ENCODE measurements around the gene OR10K2.
"Not testable (repeated sequence)": the region's sequence is repeated elsewhere in the genome, so short reads cannot be mapped to it uniquely, and the experiment has no call there.

The OR10K2 gene, protein sequence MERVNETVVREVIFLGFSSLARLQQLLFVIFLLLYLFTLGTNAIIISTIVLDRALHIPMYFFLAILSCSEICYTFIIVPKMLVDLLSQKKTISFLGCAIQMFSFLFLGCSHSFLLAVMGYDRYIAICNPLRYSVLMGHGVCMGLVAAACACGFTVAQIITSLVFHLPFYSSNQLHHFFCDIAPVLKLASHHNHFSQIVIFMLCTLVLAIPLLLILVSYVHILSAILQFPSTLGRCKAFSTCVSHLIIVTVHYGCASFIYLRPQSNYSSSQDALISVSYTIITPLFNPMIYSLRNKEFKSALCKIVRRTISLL

DNA sequence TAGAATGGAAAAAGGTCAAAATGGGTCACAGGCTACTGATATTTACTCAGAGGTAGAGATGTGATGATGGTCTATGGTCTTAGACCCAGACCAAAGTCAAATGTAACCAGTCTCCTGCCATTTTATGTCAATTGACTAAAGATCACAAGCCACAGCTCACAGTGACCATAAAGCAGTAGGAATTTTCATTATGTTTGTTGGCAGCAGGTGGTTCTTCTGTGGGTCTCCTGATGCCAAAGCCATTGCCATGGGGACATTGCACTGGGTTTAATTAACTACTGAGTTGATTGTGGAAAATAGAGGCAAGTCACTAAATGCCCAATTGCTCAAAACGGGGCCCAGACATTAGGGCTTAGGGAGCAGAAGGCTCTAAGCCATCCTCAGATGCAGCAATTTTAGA lies at the start of gene OR10K2:
TSS of gene OR10K2 (minus strand) at position 101 of the 400 bp plus-strand sequence. CDS start 5,371 bp downstream, outside the sequence.
- no peak for DNase-seq (ENCODE audit: low spot score)

DNA sequence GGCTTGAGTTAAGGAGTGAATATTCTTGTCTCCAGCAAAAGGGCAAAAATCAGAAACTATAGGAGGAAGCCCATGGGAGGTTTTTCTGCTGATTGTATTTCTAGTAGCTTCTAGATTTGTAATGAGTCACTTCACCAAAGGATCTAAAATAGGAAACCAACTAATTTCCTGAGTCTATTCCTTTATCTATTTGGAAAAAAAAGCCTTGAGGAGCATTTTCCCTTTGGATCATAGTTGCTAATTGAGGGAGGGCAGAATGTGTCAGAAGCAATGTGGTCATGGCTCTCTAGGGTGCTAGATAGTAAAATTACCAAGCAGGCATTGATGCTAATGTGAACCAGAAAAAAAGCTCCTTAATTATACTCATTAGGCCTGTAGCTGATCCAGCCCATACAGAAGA lies 45.9 kb upstream of the OR10K2 start, which contains the start of gene OR10R2:
TSS of gene OR10R2 (plus strand) at position 301 of the 400 bp plus-strand sequence. CDS start 106 bp downstream, outside the sequence.
- DNase-seq (ENCODE audit: low spot score): no peak

DNA sequence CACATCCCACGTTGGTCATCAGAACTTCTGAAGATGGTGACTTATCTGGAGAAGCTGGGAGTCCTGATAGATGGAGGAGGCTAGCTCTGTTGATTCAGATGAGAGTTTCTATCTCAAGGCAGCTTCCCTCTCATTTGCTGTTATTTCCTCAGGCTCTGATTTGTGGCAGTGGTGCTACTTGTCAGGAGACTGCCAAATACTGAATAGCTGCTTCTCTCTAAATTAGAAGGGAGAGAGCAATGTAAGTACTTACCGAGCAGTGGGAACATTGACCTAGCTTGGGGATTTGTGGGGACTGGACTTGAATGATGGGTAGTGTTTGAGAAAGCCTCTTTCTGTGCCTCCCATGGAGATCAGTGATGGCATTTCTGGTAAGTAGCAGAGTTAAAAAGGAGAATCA lies 35.5 kb upstream of the OR10K2 start, which contains the start of gene OR10K1:
TSS of gene OR10K1 (plus strand) at position 301 of the 400 bp plus-strand sequence. CDS start 3,728 bp downstream, outside the sequence.
- no peak for DNase-seq (ENCODE audit: low spot score)

DNA sequence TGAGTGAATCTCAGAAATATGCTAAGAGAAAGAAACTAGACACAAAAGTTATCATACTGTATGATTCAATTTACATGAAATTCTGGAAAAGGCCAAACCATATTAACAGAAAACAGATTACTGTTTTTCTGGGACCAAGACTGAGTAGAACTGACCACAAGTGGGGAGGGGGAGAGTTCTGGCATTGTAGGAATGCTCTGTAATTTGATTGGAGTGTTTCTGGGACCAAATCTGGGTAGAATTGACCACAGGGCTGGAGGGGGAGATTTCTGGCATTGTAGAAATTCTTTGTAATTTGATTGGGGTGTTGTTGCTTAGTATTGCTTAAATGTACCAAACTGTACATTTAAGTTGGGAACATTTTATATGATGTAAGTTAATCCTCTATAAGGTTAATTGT lies 32.2 kb upstream of the OR10K2 start:
- DNase-seq (ENCODE audit: low spot score): no peak

DNA sequence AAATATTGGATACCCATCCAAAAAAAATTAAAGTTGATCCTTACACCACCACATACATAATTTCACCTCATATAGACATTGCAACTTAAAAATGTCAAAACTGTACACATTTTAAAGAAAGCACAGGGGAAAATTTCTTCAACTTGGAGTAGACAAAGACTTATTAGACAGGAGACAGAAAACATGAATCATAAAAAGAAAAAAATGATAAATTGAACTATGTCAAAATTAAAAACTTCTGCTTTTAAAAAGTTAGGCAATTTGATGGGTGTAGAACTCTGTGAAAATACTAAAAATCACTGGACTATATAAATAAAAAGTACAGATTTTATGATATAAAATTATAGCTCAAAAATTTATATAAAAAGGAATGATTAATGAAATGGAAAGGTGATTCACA lies 31.2 kb upstream of the OR10K2 start:
- no peak for DNase-seq (ENCODE audit: low spot score)

DNA sequence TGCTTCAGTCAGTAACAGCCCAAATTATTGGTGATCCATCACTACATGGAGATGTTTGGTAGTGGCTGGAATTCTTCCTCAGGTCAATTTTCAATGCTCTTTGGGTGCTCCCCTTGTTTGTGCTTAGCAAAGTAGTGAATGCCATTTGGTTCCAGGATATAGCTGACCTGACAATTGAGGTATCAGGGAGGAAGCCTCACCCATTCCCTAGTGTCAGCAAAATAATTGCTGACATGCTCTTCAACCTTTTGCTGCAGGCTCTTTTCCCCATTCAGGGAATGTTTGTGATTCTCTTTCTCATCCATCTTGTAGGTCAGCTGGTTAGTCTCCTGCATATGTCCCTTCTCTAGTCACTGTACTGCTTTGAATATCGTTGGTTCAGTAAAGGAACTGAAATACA lies 28.5 kb upstream of the OR10K2 start:
- no peak for DNase-seq (ENCODE audit: low spot score)

DNA sequence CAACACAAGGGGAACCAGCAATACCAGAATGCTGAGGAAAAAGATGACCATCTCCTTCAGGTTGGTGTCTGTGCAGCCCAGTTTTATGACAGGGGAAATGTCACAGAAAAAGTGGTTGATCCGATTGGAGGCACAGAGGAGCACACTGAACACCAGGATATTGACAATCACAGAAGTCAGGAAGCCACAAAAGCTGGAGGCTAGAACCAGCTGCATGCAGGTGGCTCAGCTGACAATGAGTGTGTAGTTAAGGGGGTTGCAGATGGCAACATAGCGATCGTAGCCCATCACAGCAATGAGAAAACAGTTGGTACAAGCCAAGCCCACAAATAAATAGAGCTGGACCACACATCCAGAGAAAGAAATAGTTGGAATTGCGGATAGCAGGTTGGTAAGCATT lies 19.3 kb upstream of the OR10K2 start:
- DNase-seq (ENCODE audit: low spot score): no peak

DNA sequence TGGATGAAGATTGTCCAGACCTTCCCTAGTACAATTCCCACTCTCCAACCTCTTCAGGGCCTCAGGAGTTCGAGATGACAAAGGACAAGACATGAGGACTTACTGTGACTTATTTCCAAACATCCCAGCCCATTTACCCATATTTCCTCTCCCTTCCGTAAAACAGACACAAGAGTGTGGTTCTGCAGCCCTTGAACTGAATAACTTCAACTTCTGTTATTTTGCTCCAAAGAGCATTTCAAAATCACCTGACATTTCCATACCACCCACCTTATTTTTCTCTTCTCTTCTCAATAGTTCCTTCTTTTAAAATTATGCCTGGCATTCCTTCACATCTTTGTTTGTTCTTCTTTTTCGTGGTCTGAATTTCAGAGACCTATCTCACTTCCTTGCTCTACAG lies 8.7 kb upstream of the OR10K2 start:
- no peak for DNase-seq (ENCODE audit: low spot score)

DNA sequence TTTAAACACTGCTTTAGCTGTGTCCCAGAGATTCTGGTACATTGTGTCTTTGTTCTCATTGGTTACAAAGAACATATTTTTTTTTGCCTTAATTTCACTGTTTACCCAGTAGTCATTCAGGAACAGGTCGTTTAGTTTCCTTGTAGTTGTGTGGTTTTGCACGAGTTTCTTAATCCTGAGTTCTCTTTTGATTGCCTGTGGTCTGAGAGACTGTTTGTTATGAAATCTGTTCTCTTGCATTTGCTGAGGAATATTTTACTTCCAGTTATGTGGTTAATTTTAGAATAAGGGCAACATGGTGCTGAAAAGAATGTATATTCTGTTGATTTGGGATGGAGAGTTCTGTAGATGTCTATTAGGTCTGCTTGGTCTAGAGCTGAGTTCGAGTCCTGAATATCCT lies 4.1 kb upstream of the OR10K2 start:
- not testable (repeated sequence) for DNase-seq (ENCODE audit: low spot score)

DNA sequence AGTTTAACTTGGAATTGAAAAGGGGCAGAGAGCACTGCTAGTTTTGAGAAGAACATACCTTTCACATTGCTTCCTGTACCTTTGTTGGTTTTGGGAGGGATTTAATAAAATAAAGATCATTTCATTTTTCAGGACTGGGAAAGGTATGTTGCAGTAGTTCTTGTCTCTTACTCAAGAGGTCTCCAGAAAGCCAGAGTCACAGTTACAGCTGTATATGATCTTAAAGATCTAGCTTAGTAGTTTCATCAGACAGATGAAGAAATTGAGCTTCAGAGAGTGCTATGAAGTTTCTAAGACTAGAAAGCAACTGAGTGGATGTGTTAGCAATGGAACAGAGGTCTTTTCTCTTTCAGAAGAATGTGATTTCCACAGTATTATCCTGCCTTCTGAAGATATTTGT lies 1.0 kb downstream of the OR10K2 start:
- DNase-seq (ENCODE audit: low spot score): no peak

DNA sequence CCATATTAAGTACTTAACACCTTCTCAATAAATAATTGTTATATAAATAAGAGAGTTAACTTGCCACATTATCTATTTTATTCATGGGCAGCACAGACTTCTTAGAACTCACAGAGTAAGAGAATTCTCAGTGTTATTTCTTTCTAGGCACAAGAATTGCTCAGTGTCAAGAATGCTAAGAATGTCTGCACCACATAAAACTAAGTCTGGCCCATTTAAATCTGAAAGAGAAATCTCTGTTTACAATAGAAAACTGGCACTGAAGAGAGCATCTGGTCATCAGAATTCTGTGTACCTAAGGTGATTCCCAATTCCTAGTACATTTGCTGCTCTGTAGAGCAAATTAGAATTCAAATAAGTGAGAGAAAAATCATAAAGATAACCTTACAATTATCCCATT lies 3.8 kb downstream of the OR10K2 start:
- no peak for DNase-seq (ENCODE audit: low spot score)

DNA sequence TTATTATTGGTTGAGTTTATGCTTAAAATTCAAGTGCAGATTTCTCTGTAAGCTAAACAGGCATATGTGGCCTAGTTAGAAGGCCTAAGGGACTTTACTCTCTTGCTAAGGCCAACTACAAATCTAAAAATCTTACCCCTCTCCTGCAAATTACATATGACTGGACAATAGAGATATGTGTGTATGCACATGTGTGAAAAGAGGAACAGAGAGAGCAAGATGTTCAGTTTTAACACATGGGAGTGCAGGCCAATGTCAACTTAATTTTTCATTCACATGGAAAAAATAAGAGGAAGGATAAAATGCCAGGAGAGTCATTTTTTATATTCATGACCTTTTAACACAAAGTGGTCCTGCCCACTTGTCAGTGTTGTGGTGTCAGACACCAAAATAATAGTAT lies 8.5 kb downstream of the OR10K2 start:
- DNase-seq (ENCODE audit: low spot score): no peak

DNA sequence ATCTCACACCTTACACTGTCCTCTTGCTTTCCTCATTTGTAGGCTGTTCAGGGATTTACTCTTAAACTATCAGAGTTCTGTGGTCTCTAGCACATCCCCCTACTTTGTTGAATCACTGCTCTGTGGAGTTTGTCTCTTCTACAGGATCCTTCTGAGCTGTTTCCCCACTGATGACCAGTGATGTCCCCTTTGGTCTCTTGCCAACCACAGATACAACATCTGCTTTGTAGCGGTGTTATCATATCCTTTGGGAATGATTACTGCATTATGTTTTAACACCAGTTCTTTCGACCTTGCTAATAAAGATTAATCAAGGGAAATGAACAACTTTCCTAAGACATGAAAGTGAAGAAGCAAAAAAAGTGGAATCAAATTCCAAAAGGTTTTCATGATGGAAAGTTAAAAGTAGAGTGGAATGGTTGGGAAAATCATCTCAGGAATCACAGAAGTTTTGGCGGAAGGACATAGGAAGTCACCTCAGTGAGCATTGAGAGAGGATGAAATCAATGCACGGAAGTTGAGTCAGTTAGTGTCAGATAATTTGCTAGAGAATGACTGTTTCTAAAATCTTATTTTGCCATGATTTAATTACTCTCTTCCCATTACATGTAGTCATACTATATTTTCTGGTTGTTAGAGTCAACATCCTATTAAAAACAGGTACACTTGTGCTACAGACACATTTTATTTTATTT lies 11.2 kb downstream of the OR10K2 start:
- no peak for DNase-seq (ENCODE audit: low spot score)

DNA sequence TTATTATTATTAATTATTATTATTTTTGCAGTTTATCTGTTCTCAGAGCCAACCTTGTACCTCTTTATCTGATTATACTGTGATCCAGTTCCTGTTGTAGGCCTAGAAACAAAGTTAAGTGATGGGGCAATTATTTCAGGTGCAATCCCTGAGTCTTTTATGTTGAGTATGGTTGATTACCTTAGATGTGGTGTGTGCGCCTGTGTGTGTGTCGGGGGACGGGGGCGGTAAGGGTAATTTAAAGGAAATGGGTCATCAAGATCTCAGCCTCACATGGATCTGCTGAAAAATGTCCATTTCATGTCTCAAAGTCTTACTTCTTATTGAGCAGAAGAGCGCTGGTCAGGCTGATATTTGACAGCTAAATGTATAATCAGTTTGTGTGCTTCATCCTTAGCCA lies 18.9 kb downstream of the OR10K2 start:
- DNase-seq (ENCODE audit: low spot score): no peak

DNA sequence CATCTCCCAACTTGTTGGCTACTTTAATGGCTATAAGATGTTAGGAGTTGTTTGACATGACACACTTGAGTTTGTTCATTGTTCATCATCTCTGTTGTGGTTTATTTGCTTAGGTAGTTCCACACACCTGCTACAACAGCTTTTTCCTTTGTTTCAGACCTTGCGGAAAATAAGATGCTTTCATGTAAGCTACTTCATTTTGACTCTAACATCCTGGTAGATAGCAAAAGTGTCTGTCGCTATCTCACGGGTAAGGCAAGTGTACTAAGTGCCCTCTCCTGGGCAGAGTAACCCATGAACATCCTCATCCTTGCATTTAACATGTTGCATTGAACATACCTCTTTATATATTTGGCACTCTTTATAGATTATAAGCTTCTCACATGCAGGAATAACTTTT lies 25.2 kb downstream of the OR10K2 start:
- no peak for DNase-seq (ENCODE audit: low spot score)

DNA sequence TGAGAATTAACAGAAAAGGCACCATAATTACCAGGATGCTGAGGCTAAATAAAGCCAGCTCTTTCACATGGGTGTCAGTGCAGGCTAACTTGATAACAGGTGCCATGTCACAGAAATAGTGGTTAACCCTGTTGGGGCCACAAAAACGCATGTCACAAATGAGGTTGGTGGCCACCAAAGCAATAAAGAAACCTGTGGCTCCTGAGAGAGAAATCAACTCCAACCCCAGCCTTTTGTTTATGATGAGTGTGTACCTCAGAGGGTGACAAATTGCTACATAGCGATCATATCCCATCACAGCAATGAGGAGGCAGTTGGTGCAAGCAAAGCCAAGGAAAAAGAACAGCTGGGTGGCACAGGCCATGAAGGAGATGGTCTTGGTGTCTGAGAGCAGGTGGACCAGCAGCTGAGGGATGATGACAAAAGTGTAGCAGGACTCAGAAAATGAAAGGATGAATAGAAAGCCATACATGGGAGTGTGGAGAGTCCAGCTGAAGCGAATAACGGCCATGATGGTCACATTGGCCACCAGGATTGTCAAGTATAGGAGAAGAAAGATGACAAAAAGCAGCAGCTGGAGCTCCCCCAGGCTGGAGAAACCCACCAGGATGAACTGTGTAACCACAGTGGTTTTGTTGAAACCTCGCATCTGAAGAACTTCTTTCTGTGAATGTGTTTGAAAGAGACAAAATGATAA lies 27.1 kb downstream of the OR10K2 start, which contains the start of gene OR10T2:
TSS of gene OR10T2 (minus strand) at position 649 of the 697 bp plus-strand sequence. CDS start at position 649, 0 bp downstream.
- no peak for DNase-seq (ENCODE audit: low spot score)

DNA sequence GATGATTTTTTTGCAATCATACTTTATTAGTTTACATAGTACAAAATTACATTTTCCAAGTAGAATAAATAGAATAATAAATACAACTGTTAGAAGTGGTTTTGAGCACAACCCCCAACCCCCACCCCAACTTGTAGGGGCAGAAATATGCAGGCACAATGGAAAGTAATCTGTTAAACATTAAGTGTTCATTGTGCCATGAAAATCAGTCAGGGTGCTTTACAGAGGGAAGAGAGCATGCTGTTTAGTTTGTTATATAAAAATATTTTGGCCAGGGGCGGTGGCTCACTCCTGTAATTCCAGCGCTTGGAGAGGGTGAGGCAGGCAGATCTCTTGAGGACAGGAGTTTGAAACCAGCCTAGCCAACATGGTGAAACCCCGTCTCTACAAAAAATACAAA lies 29.4 kb downstream of the OR10K2 start:
- DNase-seq (ENCODE audit: low spot score): no peak

DNA sequence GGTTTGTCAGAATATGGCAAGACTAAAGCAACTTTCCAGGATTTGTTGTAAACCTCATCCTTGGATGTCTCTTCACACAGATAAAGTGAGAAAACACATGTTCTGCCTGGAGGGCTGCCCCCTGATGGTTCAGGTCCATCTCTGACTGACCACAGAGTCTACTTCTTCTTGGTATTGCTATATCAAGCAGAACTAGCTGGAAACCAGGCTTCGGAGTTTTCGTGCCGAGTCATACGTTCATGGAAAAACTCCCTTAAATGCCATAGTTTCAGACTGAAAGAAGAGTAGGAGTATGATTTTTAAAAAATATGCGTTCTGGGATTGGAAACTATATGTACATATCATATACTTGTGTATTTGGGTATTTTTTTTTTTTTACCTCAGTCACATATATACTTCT lies 32.6 kb downstream of the OR10K2 start:
- no peak for DNase-seq (ENCODE audit: low spot score)

DNA sequence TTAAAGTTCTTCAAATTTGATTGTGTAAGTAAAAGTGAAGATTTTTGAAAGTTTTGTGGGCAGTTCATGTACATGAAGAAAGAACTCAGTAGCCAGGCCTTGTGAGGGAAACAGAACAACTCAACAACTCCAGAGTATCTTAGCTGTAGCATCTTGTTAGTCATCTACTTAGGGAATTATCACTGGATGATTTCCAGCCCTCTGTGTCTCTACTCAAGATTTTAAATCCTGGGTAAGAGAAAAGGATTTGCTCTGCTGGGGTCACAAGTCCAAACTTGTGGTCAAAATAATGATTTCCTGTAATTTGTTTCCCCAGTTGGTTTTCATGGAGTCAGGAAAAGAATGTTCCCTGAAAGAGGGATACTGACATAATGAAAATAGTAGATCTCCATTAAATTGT lies 34.9 kb downstream of the OR10K2 start:
- DNase-seq (ENCODE audit: low spot score): no peak

DNA sequence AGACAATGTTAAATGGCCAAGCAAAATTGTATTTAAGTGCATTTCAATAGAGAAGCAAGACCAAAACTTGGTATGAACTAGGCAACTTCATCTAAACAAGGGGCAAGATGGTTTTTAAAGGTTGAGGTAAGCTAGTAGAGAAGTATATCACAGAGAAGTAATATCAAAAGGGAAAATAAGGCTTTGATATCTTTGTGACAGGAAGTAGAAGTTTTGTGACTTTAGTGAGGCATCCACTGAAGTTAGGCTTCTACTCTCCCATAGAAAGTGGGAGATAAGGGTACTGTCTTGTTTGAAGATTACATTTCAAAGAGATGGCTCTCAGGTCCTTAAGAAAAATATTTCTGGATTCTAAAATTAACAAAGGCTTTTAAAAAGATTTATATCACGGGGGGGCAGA lies 35.7 kb downstream of the OR10K2 start:
- DNase-seq (ENCODE audit: low spot score): no peak

DNA sequence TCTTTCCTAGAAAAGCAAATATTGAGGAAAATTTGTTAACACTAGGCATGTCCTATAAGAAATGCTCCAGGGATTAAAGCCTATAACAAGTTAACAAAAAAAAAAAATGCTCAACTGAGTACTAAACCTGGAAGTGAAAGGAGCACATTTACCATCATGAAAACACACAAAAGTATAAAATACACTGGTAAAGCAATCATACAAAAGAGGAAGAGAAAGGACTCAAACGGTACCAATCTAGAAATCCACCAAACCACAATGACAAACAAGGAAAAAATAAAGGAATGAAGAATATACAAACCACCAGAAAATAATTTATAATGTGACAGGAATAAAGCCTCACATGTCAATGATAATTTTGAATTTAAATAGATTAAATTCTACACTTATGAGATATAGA lies 51.2 kb downstream of the OR10K2 start:
- no peak for DNase-seq (ENCODE audit: low spot score)

DNA sequence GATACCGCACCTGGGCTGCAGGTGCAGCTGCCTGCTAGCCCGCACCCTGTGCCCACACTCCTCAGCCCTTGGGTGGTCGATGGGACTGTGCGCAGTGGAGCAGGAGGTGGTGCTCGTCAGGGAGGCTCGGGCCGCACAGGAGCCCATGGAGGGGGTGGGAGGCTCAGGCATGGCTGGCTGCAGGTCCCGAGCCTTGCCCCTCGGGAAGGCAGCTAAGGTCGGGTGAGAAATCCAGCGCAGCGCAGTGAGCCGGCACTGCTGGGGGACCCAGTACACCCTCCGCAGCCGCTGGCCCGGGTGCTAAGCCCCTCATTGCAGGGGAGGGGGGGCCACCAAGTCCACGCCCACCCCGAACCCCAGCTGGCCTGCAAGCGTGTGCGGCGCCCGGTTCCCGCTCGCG lies 51.9 kb downstream of the OR10K2 start:
- not testable (repeated sequence) for DNase-seq (ENCODE audit: low spot score)
